ENCODE results near the gene MTCL3.

Gene MTCL3

GRCh38 chr6:127518710-127519468, at the start of gene MTCL3:
TSS of gene MTCL3 (minus strand) at chr6:127519335.
- no peak within 1 kb of the TSS for H3K4me2 ChIP-seq
- H3K27ac ChIP-seq = no peak within 1 kb of the TSS
- no peak for TF ChIP-seq Cebpa-rat (IDR thresholded peaks at IDR 0.05)

DNA sequence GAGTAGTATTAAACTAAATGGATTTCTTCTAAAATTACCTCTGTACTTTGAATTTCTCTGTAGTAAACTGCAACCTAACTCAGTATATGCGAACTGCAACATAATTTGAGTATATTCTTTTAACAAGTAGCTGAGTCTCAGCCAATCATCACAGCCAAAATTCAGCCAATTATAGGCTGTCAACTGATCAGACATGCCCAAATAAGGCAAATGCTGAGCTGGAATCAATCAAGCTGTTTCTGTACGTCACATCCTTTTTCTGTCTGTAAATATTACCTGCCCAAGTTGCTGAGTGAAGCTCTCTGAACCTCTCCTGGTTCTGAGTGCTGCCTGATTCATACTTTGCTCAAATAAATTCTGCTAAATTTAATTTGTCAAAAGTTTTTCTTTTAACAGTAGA, 48.3 kb upstream of the MTCL3 start:
- Histone ChIP-seq H4K20me1 (no peaks in the 10 kb centered on the region), H3K4me1 (peaks cover 0 to 11% (median 0%) of the 10 kb centered on the region in 10 experiments; a peak in 6 of 20 replicates), H3K9ac (no peak overlapping the region), H3K36me3 (no peaks in the 10 kb centered on the region), H3K27me3 (no peaks in the 10 kb centered on the region), H3K27ac (no peak overlapping the region), H3K9me3 (replicated peaks in 1 of 11) (no peaks in the 10 kb centered on the region), H3K4me3 (no peak overlapping the region), H3K4me2 (no peak overlapping the region)
- TF ChIP-seq Cebpa-rat (IDR thresholded peaks at IDR 0.05) = no peak

More at GRCh38 chr6:127518710-127519468, at the start of gene MTCL3:
- no peak within 1 kb of the TSS for H3K9ac ChIP-seq
- peaks cover 6 to 23% (median 12%) of the 10 kb centered on the region in 10 experiments; a peak in 15 of 20 replicates for H3K4me1 ChIP-seq
- no peaks in the 10 kb centered on the region for H3K9me3 ChIP-seq (replicated peaks in 1 of 11)
- H3K27me3 ChIP-seq = peaks cover 13 to 22% (median 17%) of the 10 kb centered on the region in 11 experiments
- peaks cover 0 to 13% (median 0%) of the 10 kb centered on the region in 11 experiments; a peak in 6 of 22 replicates for H4K20me1 ChIP-seq
- H3K36me3 ChIP-seq = no peaks in the 10 kb centered on the region
- H3K4me3 ChIP-seq = no peak within 1 kb of the TSS

GRCh38 chr6:127566651-127567050, 47.5 kb upstream of the MTCL3 start:
- Histone ChIP-seq H4K20me1 (no peaks in the 10 kb centered on the region), H3K27ac (no peak overlapping the region), H3K36me3 (no peaks in the 10 kb centered on the region), H3K4me3 (no peak overlapping the region), H3K4me2 (no peak overlapping the region), H3K4me1 (peaks cover 0 to 11% (median 0%) of the 10 kb centered on the region in 10 experiments; a peak in 6 of 20 replicates), H3K27me3 (no peaks in the 10 kb centered on the region), H3K9me3 (replicated peaks in 1 of 11) (no peaks in the 10 kb centered on the region), H3K9ac (no peak overlapping the region)
- no peak for TF ChIP-seq Cebpa-rat (IDR thresholded peaks at IDR 0.05)

- TF ChIP-seq Cebpa-rat (IDR thresholded peaks at IDR 0.05) = no peak
- Histone ChIP-seq H3K4me2 (no peak overlapping the region), H3K4me3 (no peak overlapping the region)
These were observed 47.0 kb upstream of the MTCL3 start for GRCh38 chr6:127566119-127566518.

GRCh38 chr6:127564761-127565160, 45.6 kb upstream of the MTCL3 start:
- Histone ChIP-seq H3K27ac (no peak overlapping the region), H3K4me2 (no peak overlapping the region), H3K36me3 (no peaks in the 10 kb centered on the region), H3K4me3 (no peak overlapping the region), H3K9ac (no peak overlapping the region), H3K9me3 (replicated peaks in 1 of 11) (no peaks in the 10 kb centered on the region), H4K20me1 (no peaks in the 10 kb centered on the region), H3K27me3 (no peaks in the 10 kb centered on the region), H3K4me1 (peaks cover 0 to 4% (median 0%) of the 10 kb centered on the region in 10 experiments; a peak in 1 of 20 replicates)
- no peak for TF ChIP-seq Cebpa-rat (IDR thresholded peaks at IDR 0.05)

More at GRCh38 chr6:127566119-127566518, 47.0 kb upstream of the MTCL3 start:
- Histone ChIP-seq H3K36me3 (no peaks in the 10 kb centered on the region), H3K4me1 (peaks cover 0 to 7% (median 0%) of the 10 kb centered on the region in 10 experiments; a peak in 6 of 20 replicates), H3K27me3 (no peaks in the 10 kb centered on the region), H3K27ac (no peak overlapping the region), H3K9ac (no peak overlapping the region), H3K9me3 (replicated peaks in 1 of 11) (no peaks in the 10 kb centered on the region), H4K20me1 (no peaks in the 10 kb centered on the region)

GRCh38 chr6:127561660-127562059, 42.5 kb upstream of the MTCL3 start:
- no peak overlapping the region for H3K9ac ChIP-seq
- no peaks in the 10 kb centered on the region for H3K36me3 ChIP-seq
- H3K4me3 ChIP-seq = no peak overlapping the region
- no peaks in the 10 kb centered on the region for H3K9me3 ChIP-seq (replicated peaks in 1 of 11)
- peaks cover 0 to 14% (median 0%) of the 10 kb centered on the region in 10 experiments; a peak in 3 of 20 replicates for H3K4me1 ChIP-seq
- no peaks in the 10 kb centered on the region for H4K20me1 ChIP-seq
- H3K27ac ChIP-seq = no peak overlapping the region
- no peak for TF ChIP-seq Cebpa-rat (IDR thresholded peaks at IDR 0.05)
- no peak overlapping the region for H3K4me2 ChIP-seq
- no peaks in the 10 kb centered on the region for H3K27me3 ChIP-seq

GRCh38 chr6:127554435-127555006, 35.4 kb upstream of the MTCL3 start:
- Histone ChIP-seq H3K9ac (no peak overlapping the region), H4K20me1 (no peaks in the 10 kb centered on the region), H3K4me1 (peaks cover 0 to 8% (median 0%) of the 10 kb centered on the region in 10 experiments; a peak in 3 of 20 replicates), H3K4me2 (no peak overlapping the region), H3K9me3 (replicated peaks in 1 of 11) (no peaks in the 10 kb centered on the region), H3K36me3 (no peaks in the 10 kb centered on the region), H3K4me3 (no peak overlapping the region), H3K27ac (no peak overlapping the region), H3K27me3 (no peaks in the 10 kb centered on the region)
- TF ChIP-seq Cebpa-rat (IDR thresholded peaks at IDR 0.05) = no peak

GRCh38 chr6:127550403-127550802, 31.3 kb upstream of the MTCL3 start:
- no peaks in the 10 kb centered on the region for H4K20me1 ChIP-seq
- no peak overlapping the region for H3K9ac ChIP-seq
- no peaks in the 10 kb centered on the region for H3K27me3 ChIP-seq
- H3K27ac ChIP-seq = no peak overlapping the region
- H3K4me3 ChIP-seq = no peak overlapping the region
- no peaks in the 10 kb centered on the region for H3K9me3 ChIP-seq (replicated peaks in 1 of 11)
- H3K36me3 ChIP-seq = no peaks in the 10 kb centered on the region
- no peaks in the 10 kb centered on the region for H3K4me1 ChIP-seq
- TF ChIP-seq Cebpa-rat (IDR thresholded peaks at IDR 0.05) = no peak
- no peak overlapping the region for H3K4me2 ChIP-seq

DNA sequence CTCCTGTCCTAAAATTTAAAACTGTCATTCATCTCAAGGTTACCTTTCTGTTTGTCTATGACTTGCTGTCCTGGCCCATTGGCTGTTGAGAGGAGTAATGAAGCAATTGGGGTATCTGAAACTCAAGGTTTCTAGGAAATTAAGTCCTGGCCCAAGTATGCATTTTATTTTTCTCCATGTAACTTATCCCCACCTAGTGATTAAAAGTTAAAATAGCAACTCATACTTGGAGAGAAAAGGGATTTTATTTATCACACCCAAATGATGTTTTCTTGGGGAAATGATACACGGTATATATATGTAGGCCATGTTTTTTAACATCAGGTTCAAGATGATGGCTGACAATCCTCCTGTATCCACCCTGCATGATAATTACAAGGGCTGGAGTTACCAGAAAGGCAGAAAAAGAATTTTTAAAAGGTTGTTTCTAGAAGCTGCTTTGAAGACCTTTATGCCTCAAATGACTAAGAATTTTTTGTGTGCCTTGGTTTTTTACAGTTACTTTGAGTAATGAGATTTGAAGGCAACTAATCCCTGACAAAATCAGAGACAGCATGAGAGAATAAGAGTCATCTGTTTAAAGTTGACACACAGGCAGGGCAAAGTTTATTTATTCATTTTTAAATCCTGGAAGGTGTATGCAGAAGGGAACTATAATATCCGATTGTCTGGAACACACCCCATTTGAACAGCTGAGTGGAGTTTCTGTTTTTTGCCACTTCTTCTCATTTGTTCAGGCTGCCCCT, 28.9 kb upstream of the MTCL3 start:
- no peaks in the 10 kb centered on the region for H3K27me3 ChIP-seq
- no peaks in the 10 kb centered on the region for H3K4me1 ChIP-seq
- H3K36me3 ChIP-seq = no peaks in the 10 kb centered on the region
- H4K20me1 ChIP-seq = no peaks in the 10 kb centered on the region
- no peak overlapping the region for H3K4me3 ChIP-seq
- H3K9me3 ChIP-seq (replicated peaks in 1 of 11) = no peaks in the 10 kb centered on the region
- TF ChIP-seq Cebpa-rat (IDR thresholded peaks at IDR 0.05) = no peak
- no peak overlapping the region for H3K9ac ChIP-seq
- H3K4me2 ChIP-seq = no peak overlapping the region
- no peak overlapping the region for H3K27ac ChIP-seq
